Measurements from ENCODE around the gene GTPBP6.

Gene GTPBP6

DNA sequence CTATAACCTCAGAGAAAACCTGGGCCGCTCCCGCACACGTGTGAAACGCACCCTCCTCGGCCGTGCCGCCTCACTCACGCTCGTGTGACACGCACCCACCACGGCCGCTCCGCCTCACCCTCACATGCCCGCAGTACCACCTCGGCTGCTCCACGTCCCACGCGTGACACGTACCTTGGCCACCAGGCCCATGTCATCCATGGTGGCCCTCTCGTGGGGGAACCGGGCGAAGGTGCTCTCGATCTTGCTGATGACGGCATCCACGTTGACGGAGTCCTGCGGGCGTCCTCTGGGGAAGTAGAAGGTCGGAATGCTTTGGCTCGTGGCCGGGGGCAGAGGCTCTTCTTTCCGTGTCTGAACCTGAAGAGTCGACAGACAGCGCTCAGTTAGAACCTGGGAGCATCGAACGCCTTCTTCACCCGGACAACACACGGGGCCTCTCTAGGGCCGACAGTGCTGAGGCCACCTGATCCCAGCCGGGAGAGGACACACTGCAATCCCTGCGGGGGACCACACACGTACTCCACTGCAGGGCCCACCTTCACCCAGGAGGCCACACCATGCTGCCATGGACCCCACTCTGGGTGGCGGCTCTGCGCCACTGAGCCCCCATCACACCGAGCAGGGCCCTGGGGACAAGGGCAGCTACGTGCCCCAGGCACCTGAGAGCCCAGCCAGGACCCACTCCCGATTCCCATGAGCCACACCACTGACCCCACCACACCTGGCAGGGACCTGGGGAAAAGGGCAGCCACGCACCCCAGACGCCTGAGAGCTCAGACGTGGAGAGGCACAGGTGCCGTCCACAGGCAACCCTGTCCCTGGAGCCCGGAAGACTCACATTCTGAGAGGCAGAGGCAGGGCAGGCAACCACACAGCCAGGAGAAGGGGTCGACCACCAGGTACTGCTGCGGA lies 42.9 kb upstream of the GTPBP6 start:
- no peak overlapping the region for H3K4me3 ChIP-seq (ENCODE audit: low read depth, low read length)
- TF ChIP-seq CTCF (IDR thresholded peaks at IDR 0.05; ENCODE audit: borderline replicate concordance, insufficient read depth, low read depth, low read length): no peak

DNA sequence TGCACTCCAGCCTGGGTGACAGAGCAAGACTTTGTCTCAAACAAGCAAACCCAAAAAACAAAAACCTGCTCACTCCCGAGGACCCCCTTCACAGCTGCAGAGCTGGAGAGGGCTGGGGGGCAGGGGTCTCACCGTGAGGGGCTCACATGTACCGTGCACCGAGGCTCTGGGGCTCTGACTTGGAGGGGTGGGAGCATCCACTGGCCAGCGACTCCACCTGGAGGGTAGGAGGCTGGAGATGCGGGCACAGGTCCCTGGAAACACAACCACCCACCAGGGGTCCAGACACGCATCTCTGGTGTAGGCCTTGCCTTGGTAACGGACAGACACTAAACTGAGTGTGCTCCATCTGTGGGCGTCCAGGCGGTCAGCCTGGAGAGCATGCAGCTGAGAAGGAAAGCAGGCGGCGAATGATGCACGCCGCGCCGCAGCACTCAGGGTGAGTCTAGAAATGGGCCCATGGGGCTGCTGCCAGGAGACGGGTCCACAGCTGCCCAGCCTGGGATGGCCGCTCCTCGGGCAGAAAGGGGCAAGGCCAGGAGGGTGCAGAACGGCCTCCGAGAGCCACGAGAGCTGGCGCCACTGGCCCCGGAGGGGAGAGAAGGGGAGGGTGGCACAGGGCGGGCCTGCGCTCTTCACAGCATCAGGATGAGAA lies 42.0 kb upstream of the GTPBP6 start:
- no peak for TF ChIP-seq CTCF (IDR thresholded peaks at IDR 0.05; ENCODE audit: borderline replicate concordance, insufficient read depth, low read depth, low read length)
- no peak overlapping the region for H3K4me3 ChIP-seq (ENCODE audit: low read depth, low read length)

DNA sequence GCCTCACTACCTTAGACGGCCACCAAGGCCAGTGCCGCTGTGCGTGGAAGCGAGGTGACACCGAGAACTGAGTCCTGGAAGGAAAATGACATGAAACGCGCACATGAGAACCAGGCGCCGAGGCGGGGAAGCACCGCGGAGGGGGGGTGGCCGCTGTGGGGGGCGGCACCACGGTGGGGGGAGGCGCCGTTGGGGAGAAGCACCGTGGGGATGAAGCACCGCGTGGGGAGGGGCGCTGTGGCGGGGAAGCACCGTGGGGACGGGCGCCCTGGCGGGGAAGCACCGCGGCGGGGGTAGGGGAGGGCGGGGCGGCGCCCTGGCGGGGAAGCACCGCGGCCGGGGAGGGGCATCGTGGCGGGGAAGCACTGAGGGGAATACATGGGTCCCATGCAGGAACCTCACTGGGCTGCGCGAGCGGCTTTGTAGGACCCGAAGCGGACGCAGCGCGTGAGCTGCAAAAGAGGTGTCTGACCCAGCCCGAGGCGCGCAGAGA lies 40.1 kb upstream of the GTPBP6 start:
- H3K4me3 ChIP-seq (ENCODE audit: low read depth, low read length): no peak overlapping the region
- no peak for TF ChIP-seq CTCF (IDR thresholded peaks at IDR 0.05; ENCODE audit: borderline replicate concordance, insufficient read depth, low read depth, low read length)

GRCh38 chrX:357693-358471 lies 39.3 kb upstream of the GTPBP6 start:
- no peak for TF ChIP-seq CTCF (IDR thresholded peaks at IDR 0.05; ENCODE audit: borderline replicate concordance, insufficient read depth, low read depth, low read length)
- no peak overlapping the region for H3K4me3 ChIP-seq (ENCODE audit: low read depth, low read length)

- TF ChIP-seq CTCF (IDR thresholded peaks at IDR 0.05; ENCODE audit: borderline replicate concordance, insufficient read depth, low read depth, low read length): no peak
- no peak overlapping the region for H3K4me3 ChIP-seq (ENCODE audit: low read depth, low read length)
Observed at GRCh38 chrX:357035-357692, 38.6 kb upstream of the GTPBP6 start.

GRCh38 chrX:356385-357034 lies 37.9 kb upstream of the GTPBP6 start:
- TF ChIP-seq CTCF (IDR thresholded peaks at IDR 0.05; ENCODE audit: borderline replicate concordance, insufficient read depth, low read depth, low read length): no peak
- no peak overlapping the region for H3K4me3 ChIP-seq (ENCODE audit: low read depth, low read length)
